ENCODE measurements around the gene ATOSA.

ATOSA gene

GRCh38 chr15:52670087-52670486 is 9.1 kb downstream of the ATOSA start:
- TF ChIP-seq TOX (CRISPR knock-in tag; IDR thresholded peaks at IDR 0.05; ENCODE audit: borderline replicate concordance) (no peak), PPARA (CRISPR knock-in tag; IDR thresholded peaks at IDR 0.05; ENCODE audit: borderline replicate concordance) (no peak)
- no peak for ATAC-seq

GRCh38 chr15:52668133-52668532 is 11.1 kb downstream of the ATOSA start:
- no peak for TF ChIP-seq ARNTL (CRISPR knock-in tag; IDR thresholded peaks at IDR 0.05; ENCODE audit: borderline replicate concordance, low read depth)
- no peak for ATAC-seq

GRCh38 chr15:52667597-52667996 is 11.6 kb downstream of the ATOSA start:
- no peak for ATAC-seq
- TF ChIP-seq GLIS3 (CRISPR knock-in tag; IDR thresholded peaks at IDR 0.05), result no peak
- TF ChIP-seq ZFP30 (CRISPR knock-in tag; IDR thresholded peaks at IDR 0.05), result no peak
- no peak for TF ChIP-seq ESRRG (CRISPR knock-in tag; IDR thresholded peaks at IDR 0.05)
- TF ChIP-seq CSRNP3 (CRISPR knock-in tag; IDR thresholded peaks at IDR 0.05), result no peak
- no peak for TF ChIP-seq PPARA (CRISPR knock-in tag; IDR thresholded peaks at IDR 0.05; ENCODE audit: borderline replicate concordance)

- no peak for ATAC-seq
- TF ChIP-seq ZNF70 (CRISPR knock-in tag; IDR thresholded peaks at IDR 0.05) (no peak), ISL1 (CRISPR knock-in tag; IDR thresholded peaks at IDR 0.05) (no peak), TSHZ2 (CRISPR knock-in tag; IDR thresholded peaks at IDR 0.05) (no peak), CSDC2 (CRISPR knock-in tag; IDR thresholded peaks at IDR 0.05) (no peak), ESRRG (CRISPR knock-in tag; IDR thresholded peaks at IDR 0.05) (no peak), ZNF8 (CRISPR knock-in tag; IDR thresholded peaks at IDR 0.05) (no peak), RARB (CRISPR knock-in tag; IDR thresholded peaks at IDR 0.05) (no peak), TOX (CRISPR knock-in tag; IDR thresholded peaks at IDR 0.05; ENCODE audit: borderline replicate concordance) (no peak), CSRNP3 (CRISPR knock-in tag; IDR thresholded peaks at IDR 0.05) (no peak), BACH2 (CRISPR knock-in tag; IDR thresholded peaks at IDR 0.05; ENCODE audit: borderline replicate concordance) (no peak), OSR1 (CRISPR knock-in tag; IDR thresholded peaks at IDR 0.05) (no peak), CREB5 (CRISPR knock-in tag; IDR thresholded peaks at IDR 0.05; ENCODE audit: low read depth) (no peak), POU6F1 (CRISPR knock-in tag; IDR thresholded peaks at IDR 0.05; ENCODE audit: borderline replicate concordance, low read depth) (no peak), ZFP30 (CRISPR knock-in tag; IDR thresholded peaks at IDR 0.05) (no peak), SNAI2 (CRISPR knock-in tag; IDR thresholded peaks at IDR 0.05) (no peak), ZFP3 (CRISPR knock-in tag; IDR thresholded peaks at IDR 0.05) (no peak), ZNF565 (CRISPR knock-in tag; conservative IDR thresholded peaks at IDR 0.05; ENCODE audit: low read depth) (no peak), ARNTL (CRISPR knock-in tag; IDR thresholded peaks at IDR 0.05; ENCODE audit: borderline replicate concordance, low read depth) (no peak), PPARA (CRISPR knock-in tag; IDR thresholded peaks at IDR 0.05; ENCODE audit: borderline replicate concordance) (no peak)
Measured at GRCh38 chr15:52663536-52664294, 15.5 kb downstream of the ATOSA start.

Data from SK-N-SH treated with all-trans-retinoic acid at 6 μM for 48 hours (cell line).